ENCODE data around the gene VTI1A. TPM values are rescaled to one million over a fixed set of nuclear protein-coding genes. Genes with fewer than 3 reads are reported as not detected.

VTI1A gene
- total RNA-seq, 1 donor from 2014 or later = 21.1 TPM

- no peak for DNase-seq (ENCODE audit: low read depth, low spot score)
Measured at GRCh38 chr10:112503643-112504042, 56.6 kb downstream of the VTI1A start.

- DNase-seq (ENCODE audit: low read depth, low spot score) = no peak
Measured at GRCh38 chr10:112507046-112507445, 60.0 kb downstream of the VTI1A start.

GRCh38 chr10:112507988-112508387 is 61.0 kb downstream of the VTI1A start:
- DNase-seq (ENCODE audit: low read depth, low spot score) = no peak

- DNase-seq (ENCODE audit: low read depth, low spot score) = no peak
Measured at GRCh38 chr10:112509558-112510291, 62.7 kb downstream of the VTI1A start.

- DNase-seq (ENCODE audit: low read depth, low spot score) = no peak
Measured at GRCh38 chr10:112510384-112510783, 63.4 kb downstream of the VTI1A start.

- no peak for DNase-seq (ENCODE audit: low read depth, low spot score)
Measured at GRCh38 chr10:112512294-112512693, 65.3 kb downstream of the VTI1A start.

- DNase-seq (ENCODE audit: low read depth, low spot score) = no peak
Measured at GRCh38 chr10:112515126-112515525, 68.1 kb downstream of the VTI1A start.

- DNase-seq (ENCODE audit: low read depth, low spot score) = no peak
Measured at GRCh38 chr10:112515852-112516251, 68.8 kb downstream of the VTI1A start.

GRCh38 chr10:112517451-112517862 is 70.4 kb downstream of the VTI1A start:
- DNase-seq (ENCODE audit: low read depth, low spot score) = no peak

GRCh38 chr10:112519133-112519761 is 72.2 kb downstream of the VTI1A start:
- no peak for DNase-seq (ENCODE audit: low read depth, low spot score)

- DNase-seq (ENCODE audit: low read depth, low spot score) = no peak
Measured at GRCh38 chr10:112520914-112521313, 73.9 kb downstream of the VTI1A start.

GRCh38 chr10:112524641-112525040 is 77.6 kb downstream of the VTI1A start:
- DNase-seq (ENCODE audit: low read depth, low spot score) = no peak

- DNase-seq (ENCODE audit: low read depth, low spot score) = no peak
Measured at GRCh38 chr10:112525200-112525599, 78.2 kb downstream of the VTI1A start.

GRCh38 chr10:112526139-112526538 is 79.1 kb downstream of the VTI1A start:
- no peak for DNase-seq (ENCODE audit: low read depth, low spot score)

- DNase-seq (ENCODE audit: low read depth, low spot score) = no peak
Measured at GRCh38 chr10:112526906-112527305, 79.9 kb downstream of the VTI1A start.

- no peak for DNase-seq (ENCODE audit: low read depth, low spot score)
Measured at GRCh38 chr10:112528235-112528634, 81.2 kb downstream of the VTI1A start.

- no peak for DNase-seq (ENCODE audit: low read depth, low spot score)
Measured at GRCh38 chr10:112531421-112531820, 84.4 kb downstream of the VTI1A start.

GRCh38 chr10:112532189-112532588 is 85.2 kb downstream of the VTI1A start:
- DNase-seq (ENCODE audit: low read depth, low spot score) = no peak

GRCh38 chr10:112532956-112533355 is 85.9 kb downstream of the VTI1A start:
- DNase-seq (ENCODE audit: low read depth, low spot score) = no peak

GRCh38 chr10:112533916-112534315 is 86.9 kb downstream of the VTI1A start:
- no peak for DNase-seq (ENCODE audit: low read depth, low spot score)

- no peak for DNase-seq (ENCODE audit: low read depth, low spot score)
Measured at GRCh38 chr10:112535531-112535951, 88.5 kb downstream of the VTI1A start.

GRCh38 chr10:112536663-112537062 is 89.6 kb downstream of the VTI1A start:
- no peak for DNase-seq (ENCODE audit: low read depth, low spot score)

- DNase-seq (ENCODE audit: low read depth, low spot score) = no peak
Measured at GRCh38 chr10:112538168-112538567, 91.2 kb downstream of the VTI1A start.

Measured in pulmonary artery endothelial cell (primary cell).